HG02571 (cell line): ENCODE measurements around the gene FNDC1.
"Not testable (repeated sequence)": the region's sequence is repeated elsewhere in the genome, so short reads cannot be mapped to it uniquely, and the experiment has no call there.

ENCODE experiments used
- ATAC-seq: cut with Tn5 transposase; IDR thresholded peaks from one replicate; pipeline ENCODE4 v1.9.1; 2021; ENCODE audit warnings: mild to moderate bottlenecking, moderate library complexity; ENCODE audit not compliant: unreplicated experiment

The FNDC1 gene

GRCh38 chr6:159252955-159253508 is 83.8 kb downstream of the FNDC1 start:
- no peak for ATAC-seq

GRCh38 chr6:159254186-159254585 is 85.0 kb downstream of the FNDC1 start:
- no peak for ATAC-seq

GRCh38 chr6:159255434-159255951 is 86.3 kb downstream of the FNDC1 start:
- no peak for ATAC-seq

- ATAC-seq = no peak
Observed at GRCh38 chr6:159256128-159256527, 86.9 kb downstream of the FNDC1 start.

- ATAC-seq = no peak
Observed at GRCh38 chr6:159257846-159258245, 88.6 kb downstream of the FNDC1 start.

- ATAC-seq = no peak
Observed at GRCh38 chr6:159259441-159260125, 90.4 kb downstream of the FNDC1 start.

GRCh38 chr6:159260208-159260607 is 91.0 kb downstream of the FNDC1 start:
- ATAC-seq = no peak

- ATAC-seq = no peak
Observed at GRCh38 chr6:159261995-159262394, 92.8 kb downstream of the FNDC1 start.

- ATAC-seq = no peak
Observed at GRCh38 chr6:159262586-159262985, 93.4 kb downstream of the FNDC1 start.

GRCh38 chr6:159267165-159267564 is 98.0 kb downstream of the FNDC1 start:
- ATAC-seq = no peak

GRCh38 chr6:159268511-159268910 is 99.3 kb downstream of the FNDC1 start:
- no peak for ATAC-seq

GRCh38 chr6:159271257-159271656 is 102.1 kb downstream of the FNDC1 start:
- no peak for ATAC-seq

GRCh38 chr6:159278626-159279025 is 109.4 kb downstream of the FNDC1 start:
- no peak for ATAC-seq

GRCh38 chr6:159279790-159280277 is 110.6 kb downstream of the FNDC1 start:
- ATAC-seq = no peak

GRCh38 chr6:159282421-159282820 is 113.2 kb downstream of the FNDC1 start:
- no peak for ATAC-seq

GRCh38 chr6:159284661-159285060 is 115.5 kb downstream of the FNDC1 start:
- not testable (repeated sequence) for ATAC-seq

- no peak for ATAC-seq
Observed at GRCh38 chr6:159298840-159299239, 129.6 kb downstream of the FNDC1 start.

GRCh38 chr6:159299566-159299965 is 130.4 kb downstream of the FNDC1 start:
- ATAC-seq = no peak

GRCh38 chr6:159301277-159301676 is 132.1 kb downstream of the FNDC1 start:
- no peak for ATAC-seq

GRCh38 chr6:159301810-159302593 is 132.8 kb downstream of the FNDC1 start:
- ATAC-seq = no peak

GRCh38 chr6:159302594-159302992 is 133.4 kb downstream of the FNDC1 start:
- no peak for ATAC-seq

GRCh38 chr6:159303159-159303558 is 134.0 kb downstream of the FNDC1 start:
- ATAC-seq = no peak
